ENCODE data around the gene C1orf53.
"Not testable (repeated sequence)": the region's sequence is repeated elsewhere in the genome, so short reads cannot be mapped to it uniquely, and the experiment has no call there.

The C1orf53 gene

GRCh38 chr1:197922070-197922390 lies 19.6 kb downstream of the C1orf53 start:
- DNase-seq = no peak

GRCh38 chr1:197923038-197923437 lies 20.6 kb downstream of the C1orf53 start:
- no peak for DNase-seq

GRCh38 chr1:197924516-197925123 lies 22.2 kb downstream of the C1orf53 start:
- no peak for DNase-seq

GRCh38 chr1:197927908-197928665 lies 25.7 kb downstream of the C1orf53 start:
- DNase-seq = no peak

GRCh38 chr1:197928849-197929336 lies 26.5 kb downstream of the C1orf53 start:
- DNase-seq = no peak

GRCh38 chr1:197933016-197933415 lies 30.6 kb downstream of the C1orf53 start:
- DNase-seq = no peak

GRCh38 chr1:197933647-197934046 lies 31.2 kb downstream of the C1orf53 start:
- DNase-seq = no peak

- no peak for DNase-seq
Measured at GRCh38 chr1:197937381-197937780, 35.0 kb downstream of the C1orf53 start.

- DNase-seq = no peak
Measured at GRCh38 chr1:197937892-197938291, 35.5 kb downstream of the C1orf53 start.

GRCh38 chr1:197939159-197939980 lies 36.9 kb downstream of the C1orf53 start:
- not testable (repeated sequence) for DNase-seq

- no peak for DNase-seq
Measured at GRCh38 chr1:197942042-197942441, 39.6 kb downstream of the C1orf53 start.

- DNase-seq = no peak
Measured at GRCh38 chr1:197944485-197944884, 42.1 kb downstream of the C1orf53 start.

- DNase-seq = no peak
Measured at GRCh38 chr1:197948926-197949899, 46.8 kb downstream of the C1orf53 start.

GRCh38 chr1:197951089-197951488 lies 48.7 kb downstream of the C1orf53 start:
- no peak for DNase-seq

GRCh38 chr1:197951617-197952175 lies 49.3 kb downstream of the C1orf53 start:
- DNase-seq = no peak

- not testable (repeated sequence) for DNase-seq
Measured at GRCh38 chr1:197953472-197953871, 51.0 kb downstream of the C1orf53 start.

- no peak for DNase-seq
Measured at GRCh38 chr1:197954718-197955418, 52.4 kb downstream of the C1orf53 start.

- DNase-seq = no peak
Measured at GRCh38 chr1:197955486-197956394, 53.3 kb downstream of the C1orf53 start.
